ENCODE measurements around the gene RGS18. TPM values are rescaled to one million over a fixed set of nuclear protein-coding genes. Genes with fewer than 3 reads are reported as not detected.

Gene RGS18
- total RNA-seq, 2 experiments from 2014 or later = 14.6 TPM; not detected in 1

DNA sequence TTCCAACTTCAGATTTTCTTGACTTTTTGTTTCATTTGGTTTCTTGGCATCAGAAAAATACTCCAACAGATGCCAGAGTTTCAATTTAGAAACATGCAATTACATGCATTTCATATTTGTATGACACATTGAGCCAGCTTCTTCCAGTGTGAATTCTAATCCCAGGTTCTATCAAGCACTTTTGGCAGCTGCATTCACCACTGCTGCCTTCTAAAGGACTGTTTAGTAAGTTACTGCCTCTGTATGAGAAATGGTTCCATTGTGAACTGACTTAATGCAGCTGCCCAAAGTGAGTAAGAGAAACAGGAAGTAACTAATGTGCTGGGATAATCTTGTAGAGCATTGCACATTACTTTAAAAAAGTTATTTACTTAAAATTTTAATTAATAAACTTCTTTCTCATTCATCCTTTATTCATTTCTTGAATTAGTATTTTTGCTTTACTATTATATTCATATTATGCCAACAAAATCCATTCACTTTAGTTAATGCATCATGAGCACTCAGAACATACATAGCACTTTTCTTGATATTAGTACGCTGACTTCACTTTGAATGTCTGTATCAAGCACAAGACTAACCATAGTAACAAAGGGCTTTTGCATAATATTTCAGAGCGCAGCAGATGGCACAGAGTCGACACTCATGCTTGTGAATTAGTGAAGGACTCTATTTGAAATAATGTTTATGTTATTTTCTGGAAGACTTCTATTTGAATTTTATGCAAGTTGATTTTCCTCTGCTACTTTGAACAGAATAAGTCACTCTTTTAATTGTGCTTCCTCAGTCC, 9.8 kb downstream of the RGS18 start:
- H3K4me2 ChIP-seq (ENCODE audit: low read length) = no peak overlapping the region

DNA sequence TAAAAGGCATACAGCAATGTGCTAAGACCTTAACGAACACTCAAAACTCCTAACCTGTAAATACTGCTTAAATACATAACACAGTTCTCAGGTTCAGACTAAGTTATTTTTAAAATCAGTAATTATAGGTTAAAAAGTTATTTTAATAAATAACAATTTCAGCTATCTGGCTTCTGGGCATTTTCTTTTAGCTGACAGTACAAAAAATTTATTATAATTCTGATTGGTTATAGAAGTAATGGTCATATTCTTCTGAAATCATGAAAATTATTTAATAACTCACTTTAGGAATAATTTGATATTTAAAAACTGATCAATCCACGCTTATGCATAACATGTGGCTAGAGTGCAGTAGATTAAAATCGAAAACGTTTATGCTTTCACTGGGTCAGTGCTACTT, 10.7 kb downstream of the RGS18 start:
- Histone ChIP-seq H3K4me1 (ENCODE audit: insufficient read depth, low read length, poor library complexity, severe bottlenecking) (no peaks in the 10 kb centered on the region), H2AFZ (ENCODE audit: low read length) (no peak overlapping the region), H3K27ac (ENCODE audit: low read depth, low read length, poor library complexity, severe bottlenecking) (no peak overlapping the region), H3K9me3 (ENCODE audit: low read length) (no peaks in the 10 kb centered on the region), H3K9me2 (ENCODE audit: insufficient read depth, low read length) (no peaks in the 10 kb centered on the region), H3K79me2 (ENCODE audit: insufficient read depth, low read depth, low read length) (no peaks in the 10 kb centered on the region), H3K4me3 (ENCODE audit: low read depth, low read length, poor library complexity, severe bottlenecking) (no peak overlapping the region), H4K20me1 (ENCODE audit: insufficient read depth, low read length) (no peaks in the 10 kb centered on the region), H3K4me2 (ENCODE audit: low read length) (no peak overlapping the region), H3K36me3 (ENCODE audit: insufficient read depth, low read length) (no peaks in the 10 kb centered on the region)
- ChIA-PET CTCF (ENCODE audit: unreplicated experiment) (no interaction called here), POLR2A (no interaction called here)
- intact Hi-C loops (cut with micrococcal nuclease; ENCODE audit: unreplicated experiment) = no loop called here
- no peak for DNase-seq (ENCODE audit: low spot score)
- TF ChIP-seq, protein P1, sequence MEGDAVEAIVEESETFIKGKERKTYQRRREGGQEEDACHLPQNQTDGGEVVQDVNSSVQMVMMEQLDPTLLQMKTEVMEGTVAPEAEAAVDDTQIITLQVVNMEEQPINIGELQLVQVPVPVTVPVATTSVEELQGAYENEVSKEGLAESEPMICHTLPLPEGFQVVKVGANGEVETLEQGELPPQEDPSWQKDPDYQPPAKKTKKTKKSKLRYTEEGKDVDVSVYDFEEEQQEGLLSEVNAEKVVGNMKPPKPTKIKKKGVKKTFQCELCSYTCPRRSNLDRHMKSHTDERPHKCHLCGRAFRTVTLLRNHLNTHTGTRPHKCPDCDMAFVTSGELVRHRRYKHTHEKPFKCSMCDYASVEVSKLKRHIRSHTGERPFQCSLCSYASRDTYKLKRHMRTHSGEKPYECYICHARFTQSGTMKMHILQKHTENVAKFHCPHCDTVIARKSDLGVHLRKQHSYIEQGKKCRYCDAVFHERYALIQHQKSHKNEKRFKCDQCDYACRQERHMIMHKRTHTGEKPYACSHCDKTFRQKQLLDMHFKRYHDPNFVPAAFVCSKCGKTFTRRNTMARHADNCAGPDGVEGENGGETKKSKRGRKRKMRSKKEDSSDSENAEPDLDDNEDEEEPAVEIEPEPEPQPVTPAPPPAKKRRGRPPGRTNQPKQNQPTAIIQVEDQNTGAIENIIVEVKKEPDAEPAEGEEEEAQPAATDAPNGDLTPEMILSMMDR (conservative IDR thresholded peaks at IDR 0.05; ENCODE audit: low read length) = no peak
- no peak for TF ChIP-seq EZH2phosphoT487 (IDR thresholded peaks at IDR 0.05; ENCODE audit: borderline replicate concordance, low read depth, low read length)
- BruUV-seq (replicated peaks) = no TSS peak

More for the DNA sequence above, 9.8 kb downstream of the RGS18 start:
- CTCF ChIA-PET (ENCODE audit: unreplicated experiment) = no interaction called here
- no peak overlapping the region for H3K27ac ChIP-seq (ENCODE audit: low read depth, low read length, poor library complexity, severe bottlenecking)
- no peaks in the 10 kb centered on the region for H3K79me2 ChIP-seq (ENCODE audit: insufficient read depth, low read depth, low read length)
- no peaks in the 10 kb centered on the region for H3K4me1 ChIP-seq (ENCODE audit: insufficient read depth, low read length, poor library complexity, severe bottlenecking)
- no peak overlapping the region for H2AFZ ChIP-seq (ENCODE audit: low read length)
- TF ChIP-seq, protein P1 (conservative IDR thresholded peaks at IDR 0.05; ENCODE audit: low read length) = no peak
- no peak for TF ChIP-seq EZH2phosphoT487 (IDR thresholded peaks at IDR 0.05; ENCODE audit: borderline replicate concordance, low read depth, low read length)
- DNase-seq (ENCODE audit: low spot score) = no peak
- H4K20me1 ChIP-seq (ENCODE audit: insufficient read depth, low read length) = no peaks in the 10 kb centered on the region
- no peak overlapping the region for H3K4me3 ChIP-seq (ENCODE audit: low read depth, low read length, poor library complexity, severe bottlenecking)
- intact Hi-C loops (cut with micrococcal nuclease; ENCODE audit: unreplicated experiment) = no loop called here
- no peaks in the 10 kb centered on the region for H3K9me3 ChIP-seq (ENCODE audit: low read length)
- BruUV-seq (replicated peaks) = no TSS peak
- no peaks in the 10 kb centered on the region for H3K36me3 ChIP-seq (ENCODE audit: insufficient read depth, low read length)
- H3K9me2 ChIP-seq (ENCODE audit: insufficient read depth, low read length) = no peaks in the 10 kb centered on the region
- POLR2A ChIA-PET = interaction anchor here (1.1 kb wide), 1 partner anchor 9 kb away, joined by 3 read pairs; no protein-coding TSS in a partner anchor
